T-helper 2 cell (primary cell): ENCODE data around the gene ACER3.
"Not testable (repeated sequence)": the region's sequence is repeated elsewhere in the genome, so short reads cannot be mapped to it uniquely, and the experiment has no call there.

Source experiments
- DNase-seq, 5 experiments: peaks; one replicate each; pipeline versions ENCODE4 v3.0.0 to v3.0.0-alpha.2; 2012 to 2022

The ACER3 gene

DNA sequence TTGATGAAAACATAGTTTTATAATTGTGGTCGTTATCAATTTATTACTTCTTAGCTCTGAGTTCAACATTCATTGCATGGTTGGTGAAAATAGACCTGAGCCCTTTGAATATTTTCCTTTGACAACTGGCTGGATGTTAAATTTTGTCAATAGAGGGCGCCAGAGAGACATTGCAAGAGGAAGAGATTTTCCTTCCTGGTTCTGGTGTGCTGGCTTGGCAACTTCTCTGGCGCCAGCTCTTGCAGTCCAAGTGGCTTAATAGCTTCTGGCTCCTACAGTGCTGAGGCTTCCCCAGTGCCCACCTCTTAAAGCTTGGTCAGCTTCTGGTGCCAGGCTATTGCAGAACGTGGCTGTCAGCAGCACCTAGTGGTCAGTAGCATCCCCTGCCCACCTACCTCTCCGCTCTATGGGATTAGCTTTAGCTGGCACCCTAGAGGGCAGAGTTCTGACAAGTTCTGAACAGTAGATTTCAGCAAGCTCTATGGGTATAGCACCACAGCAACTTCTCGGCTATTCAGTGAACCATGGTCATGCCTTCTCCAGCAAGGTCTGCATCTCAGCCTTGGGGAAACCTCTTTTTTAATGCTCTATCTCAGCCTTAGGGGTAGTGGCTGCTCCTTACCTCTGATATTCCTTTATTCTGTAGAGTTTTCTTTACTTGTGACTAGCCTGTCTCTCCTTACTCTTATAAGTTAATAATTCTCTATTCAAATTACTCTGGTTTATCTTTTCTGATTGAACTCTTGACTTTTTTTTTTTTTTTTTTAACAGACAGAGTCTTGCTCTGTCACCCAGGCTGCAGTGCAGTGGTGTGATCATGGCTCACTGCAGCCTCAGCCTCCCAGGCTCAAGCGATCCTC, 59.4 kb downstream of the ACER3 start:
- DNase-seq = peak in 4 of 5 experiments; percentile 1 to 81 (median 41)

DNA sequence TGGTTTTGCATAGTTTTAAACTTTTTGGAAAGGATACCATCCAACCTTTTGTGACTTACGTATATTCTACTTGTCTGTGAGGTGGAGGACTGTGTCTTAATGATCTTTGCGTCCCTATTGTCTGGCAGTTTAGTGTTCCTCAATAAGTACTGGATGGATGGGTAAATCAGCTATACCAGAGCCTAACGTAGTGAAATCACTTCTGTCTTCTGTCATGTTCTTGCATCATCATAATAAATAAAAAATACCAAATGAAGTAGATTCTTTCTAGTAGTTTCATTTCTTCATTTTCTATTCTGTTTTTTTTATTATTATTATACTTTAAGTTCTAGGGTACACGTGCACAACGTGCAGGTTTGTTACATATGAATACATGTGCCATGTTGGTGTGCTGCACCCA, 66.4 kb downstream of the ACER3 start:
- DNase-seq = no peak

DNA sequence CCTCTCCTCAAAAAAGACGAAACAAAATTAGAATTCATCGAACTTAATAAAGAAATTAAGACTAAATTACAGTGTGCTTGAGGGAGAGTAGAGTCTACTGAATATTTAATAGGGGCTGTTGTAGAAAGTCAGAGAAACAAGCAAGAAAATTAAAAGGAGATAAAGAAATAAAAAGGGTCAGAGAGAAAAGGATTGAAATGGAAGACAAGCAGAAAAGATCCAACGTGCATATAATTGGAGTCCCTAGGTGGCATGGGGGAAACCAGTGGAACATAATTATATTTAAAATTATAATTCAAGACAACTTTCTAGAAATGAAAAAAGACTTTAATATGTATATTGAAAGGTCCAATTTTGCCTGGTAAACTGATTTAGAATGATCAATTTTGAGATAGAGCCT, 74.3 kb downstream of the ACER3 start:
- DNase-seq = no peak

DNA sequence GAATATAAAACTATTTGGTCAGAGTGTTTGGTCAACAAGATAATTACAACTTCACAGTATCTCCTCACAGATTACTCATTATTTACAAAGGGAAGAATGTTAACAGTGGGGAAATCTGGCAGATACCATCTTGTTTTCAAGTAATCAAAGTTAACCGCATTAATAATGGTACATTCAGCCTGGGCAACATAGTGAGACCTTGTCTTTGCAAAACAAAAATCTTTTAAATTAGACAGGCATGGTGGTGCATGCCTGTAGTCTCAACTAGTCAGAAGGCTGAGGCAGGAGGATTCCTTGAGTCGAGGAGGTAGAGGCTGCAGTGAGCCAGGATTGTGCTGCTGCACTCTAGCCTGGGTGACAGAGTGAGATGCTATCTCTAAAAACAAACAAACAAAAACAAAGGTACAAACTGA, 78.5 kb downstream of the ACER3 start:
- DNase-seq = no peak

DNA sequence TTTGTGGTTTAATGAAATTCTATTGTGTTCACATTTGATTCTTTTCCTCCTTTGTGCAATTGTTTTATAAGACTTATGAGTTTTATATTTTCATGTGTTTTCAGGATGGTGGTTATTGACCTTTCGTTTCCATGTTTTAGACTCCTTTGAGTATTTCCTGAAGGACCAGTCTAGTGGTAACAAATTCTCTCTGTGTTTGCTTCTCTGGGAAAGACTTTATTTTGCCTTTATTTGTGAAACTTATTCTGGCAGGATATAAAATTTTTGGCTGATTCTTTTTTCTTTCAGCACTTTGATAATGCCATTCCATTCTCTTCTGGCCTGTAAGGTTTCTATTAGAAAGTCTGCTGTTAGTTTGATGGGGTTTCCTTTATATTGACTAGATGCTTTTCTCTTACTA, 83.5 kb downstream of the ACER3 start:
- DNase-seq = no peak

DNA sequence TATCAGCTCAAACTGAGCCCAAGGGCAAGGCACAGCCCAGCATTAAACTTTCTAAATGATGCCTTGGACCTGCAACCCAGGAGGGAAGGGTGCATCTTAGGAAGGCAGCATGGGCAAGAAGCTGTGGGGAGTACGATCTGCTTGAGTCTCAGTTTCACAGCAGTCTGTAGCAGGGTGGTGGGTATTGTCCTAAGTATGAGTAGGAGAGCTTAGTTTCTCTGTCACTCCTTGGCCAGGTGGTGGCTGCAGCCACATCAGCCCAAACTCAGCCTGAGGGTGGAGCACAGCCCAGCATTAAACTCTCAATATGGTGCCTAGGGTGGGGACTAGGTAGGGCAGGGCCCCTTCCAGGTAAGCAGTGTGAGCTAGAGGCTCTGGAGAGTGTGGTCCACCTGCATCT, 85.5 kb downstream of the ACER3 start:
- DNase-seq = no peak

DNA sequence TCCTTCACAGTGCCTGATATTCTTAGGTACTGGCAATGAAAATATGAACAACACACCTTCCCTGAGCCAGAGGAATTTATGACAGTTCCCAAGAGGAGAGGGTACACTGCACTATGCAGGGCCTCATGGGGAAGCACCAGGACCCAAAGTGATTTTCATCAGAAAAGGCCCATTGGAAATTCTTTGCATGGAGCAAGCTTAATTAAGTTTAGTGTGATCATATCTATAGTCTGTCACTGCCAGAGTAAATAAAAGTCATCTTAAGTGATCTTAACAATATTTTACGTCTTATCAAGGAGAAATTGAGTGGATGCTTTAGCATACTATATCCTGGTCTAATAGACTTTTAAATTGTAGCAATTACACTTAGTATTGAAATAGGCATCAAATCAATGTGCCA, 86.5 kb downstream of the ACER3 start:
- no peak for DNase-seq

DNA sequence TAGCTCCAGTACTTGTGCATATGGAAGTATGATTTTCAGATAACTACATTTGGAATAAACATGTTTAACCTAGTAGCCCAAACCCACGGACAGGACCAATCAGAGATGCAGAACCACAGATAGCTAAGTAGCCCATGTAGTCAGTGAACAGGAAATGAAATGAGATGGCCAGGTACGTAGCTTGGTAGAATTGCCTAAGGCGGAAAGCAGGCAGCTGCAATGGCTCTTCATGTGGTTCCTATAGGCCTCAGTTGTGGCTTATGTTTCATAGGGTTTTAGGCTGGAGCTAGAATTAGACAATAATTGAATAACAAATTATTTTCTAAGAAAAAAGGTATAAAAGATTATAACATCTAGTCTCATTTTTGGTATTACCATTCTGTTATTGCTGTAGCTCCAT, 87.1 kb downstream of the ACER3 start:
- no peak for DNase-seq

DNA sequence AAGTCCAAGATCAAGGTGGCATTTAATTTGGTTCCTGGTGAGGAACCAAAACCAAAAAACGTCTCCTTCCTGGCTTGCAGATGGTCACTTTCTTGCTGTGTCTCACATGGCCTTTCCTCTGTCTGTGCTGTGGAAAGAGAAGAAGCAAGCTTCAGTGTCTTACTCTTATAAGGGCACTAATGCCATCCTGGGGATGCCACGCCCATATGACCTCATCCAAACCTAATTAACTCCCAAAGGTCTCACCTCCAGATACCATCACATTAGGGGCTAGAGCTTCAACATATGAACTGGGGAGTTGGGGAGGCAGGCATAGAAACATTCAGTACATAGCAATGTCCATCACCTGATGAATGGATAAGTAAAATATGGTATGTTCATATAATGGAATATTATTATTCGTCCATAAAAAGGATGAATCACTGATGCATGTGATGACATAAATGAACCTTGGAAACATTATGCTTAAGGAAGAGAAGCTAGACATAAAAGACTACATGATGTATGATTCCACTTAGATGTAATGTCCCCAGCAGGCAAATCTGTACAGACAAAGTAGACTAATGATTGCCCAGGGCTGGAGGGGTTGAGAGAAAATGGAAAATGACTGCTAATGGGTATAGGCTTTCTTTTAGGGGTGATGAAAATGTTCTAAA, 94.9 kb downstream of the ACER3 start:
- no peak for DNase-seq

DNA sequence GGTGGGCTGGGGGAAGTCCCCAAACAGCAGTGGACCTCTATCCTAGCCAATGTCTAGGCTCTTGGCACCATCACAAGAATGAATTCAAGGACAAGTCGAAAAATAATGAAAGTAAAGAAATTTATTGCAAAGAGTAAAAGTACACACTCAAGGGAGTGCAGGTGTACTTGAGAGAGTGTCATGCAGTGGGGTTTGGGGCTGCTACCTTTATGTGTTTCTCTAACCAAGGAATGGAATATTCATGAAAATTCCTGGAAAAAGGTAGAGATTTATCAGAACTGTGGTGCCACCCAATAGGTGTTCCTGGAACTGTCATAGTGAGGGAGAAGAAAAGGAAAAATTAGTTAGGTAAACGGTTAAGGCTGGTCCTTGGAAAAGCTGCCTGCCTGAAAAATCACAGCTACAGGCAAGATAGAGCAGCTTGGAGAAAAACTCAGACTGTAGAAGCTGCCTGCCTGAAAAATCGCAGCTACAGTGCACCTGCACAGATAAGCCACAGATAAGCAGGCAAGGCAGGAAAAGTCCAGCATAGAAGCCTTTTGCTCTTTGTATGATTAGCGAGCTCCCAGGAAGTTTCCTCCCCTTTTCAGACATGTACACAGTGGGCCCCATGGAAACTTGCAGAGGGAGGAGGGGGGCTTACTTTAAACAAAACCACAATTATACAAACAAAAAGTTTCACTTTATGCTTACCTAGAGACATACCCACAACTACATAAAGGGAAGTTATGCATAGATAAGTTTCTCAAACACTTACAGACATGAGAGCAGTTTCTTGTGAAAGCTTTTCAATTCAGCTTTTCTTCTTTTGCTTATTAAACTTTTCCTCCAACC, 102.1 kb downstream of the ACER3 start:
- DNase-seq = peak in 1 of 5 experiments; percentile 62

DNA sequence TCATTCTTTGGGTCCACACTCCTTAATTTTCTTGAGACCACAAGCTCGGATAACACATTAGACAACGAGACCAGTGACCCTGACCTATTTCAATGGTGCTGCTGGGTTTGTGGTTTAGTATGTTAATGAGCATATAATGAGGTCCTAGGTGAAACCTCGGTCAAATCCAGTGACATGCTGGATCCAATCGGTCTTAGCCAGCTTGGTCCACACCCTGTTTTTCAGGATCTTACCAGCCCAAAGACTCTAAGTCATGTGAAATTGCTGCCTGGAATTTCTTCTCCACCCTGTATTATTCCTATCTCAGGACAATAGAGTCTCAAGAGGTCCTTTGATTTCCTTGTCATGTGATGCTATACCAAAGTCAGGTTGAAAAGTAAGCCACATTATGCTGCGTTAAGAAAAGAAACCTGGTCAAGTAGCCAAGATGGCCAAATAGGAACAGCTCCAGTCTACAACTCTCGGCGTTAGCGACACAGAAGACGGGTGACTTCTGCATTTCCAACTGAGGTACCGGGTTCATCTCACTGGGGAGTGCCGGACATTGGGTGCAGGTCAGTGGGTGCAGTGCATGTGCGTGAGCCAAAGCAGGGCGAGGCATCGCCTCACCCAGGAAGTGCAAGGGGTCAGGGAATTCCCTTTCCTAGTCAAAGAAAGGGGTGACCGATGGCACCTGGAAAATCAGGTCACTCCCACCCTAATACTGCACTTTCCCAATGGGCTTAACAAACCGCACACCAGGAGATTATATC, 102.9 kb downstream of the ACER3 start:
- not testable (repeated sequence) for DNase-seq

DNA sequence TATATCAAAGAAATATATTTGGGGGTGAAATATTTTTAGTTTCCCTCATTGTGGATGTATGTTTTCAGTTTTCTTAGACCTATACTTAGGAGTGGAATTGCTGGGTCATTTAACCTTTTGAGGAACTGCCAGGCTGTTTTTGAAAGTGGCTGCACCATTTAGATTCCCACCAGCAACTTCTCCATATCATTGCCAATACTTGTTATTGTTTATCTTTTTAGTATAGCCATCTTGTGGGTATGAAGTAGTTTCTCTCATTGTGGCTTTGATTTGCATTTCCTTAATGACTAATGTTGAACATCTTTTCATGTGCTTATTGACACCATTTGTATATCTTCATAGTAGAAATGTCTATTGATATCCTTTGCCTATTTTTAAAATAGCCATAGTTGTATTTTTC, 111.3 kb downstream of the ACER3 start:
- no peak for DNase-seq

DNA sequence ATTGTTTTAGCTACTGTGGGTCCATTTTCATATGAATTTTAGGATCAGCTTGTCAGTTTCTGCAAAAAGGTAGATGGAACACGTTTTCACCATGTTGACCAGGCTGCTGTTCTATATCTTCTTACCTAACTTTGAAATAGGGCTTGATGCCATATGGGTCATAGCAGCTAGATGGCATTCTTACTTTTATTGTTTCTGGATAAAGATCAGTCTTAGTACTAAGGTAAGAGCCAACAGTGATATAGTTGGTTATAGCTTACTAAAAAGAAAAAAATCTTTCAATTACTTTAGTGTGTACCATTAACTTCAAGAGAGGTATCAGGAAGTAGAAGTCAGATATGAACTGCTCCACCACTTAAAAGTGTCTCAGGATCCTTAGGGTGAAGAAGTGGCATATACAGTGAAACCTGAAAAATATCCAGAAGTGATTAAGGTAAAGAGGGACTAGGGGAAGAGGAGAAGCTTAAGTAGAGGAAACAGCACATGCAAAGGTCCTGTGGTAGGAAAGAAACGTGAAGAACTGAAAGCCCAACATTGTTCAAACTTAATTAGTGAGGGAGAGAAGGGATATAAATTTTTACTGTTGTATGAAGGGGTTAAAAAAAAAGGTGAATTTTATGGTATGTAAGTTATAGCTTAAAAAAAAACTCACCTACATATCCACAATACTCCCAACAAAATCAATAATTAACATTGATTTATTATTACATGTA, 113.6 kb downstream of the ACER3 start:
- DNase-seq = no peak

DNA sequence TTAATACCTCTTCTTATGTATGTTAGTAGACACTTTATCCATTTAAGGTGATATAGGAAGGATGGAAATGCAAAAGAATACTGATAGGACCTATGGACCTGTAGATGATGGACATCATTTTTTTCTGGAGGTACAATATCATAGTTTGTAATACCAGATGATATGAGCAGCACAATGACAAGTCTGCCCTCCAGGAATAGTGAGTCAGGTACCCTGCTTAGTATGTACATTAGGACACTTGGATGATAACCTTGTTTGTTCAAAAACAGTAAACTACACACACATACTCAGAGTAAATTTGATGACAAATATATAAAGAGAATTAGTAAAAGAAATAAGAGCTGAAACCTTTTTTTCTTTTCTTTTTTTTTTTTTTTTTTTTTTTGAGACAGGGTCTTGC, 114.8 kb downstream of the ACER3 start:
- no peak for DNase-seq

DNA sequence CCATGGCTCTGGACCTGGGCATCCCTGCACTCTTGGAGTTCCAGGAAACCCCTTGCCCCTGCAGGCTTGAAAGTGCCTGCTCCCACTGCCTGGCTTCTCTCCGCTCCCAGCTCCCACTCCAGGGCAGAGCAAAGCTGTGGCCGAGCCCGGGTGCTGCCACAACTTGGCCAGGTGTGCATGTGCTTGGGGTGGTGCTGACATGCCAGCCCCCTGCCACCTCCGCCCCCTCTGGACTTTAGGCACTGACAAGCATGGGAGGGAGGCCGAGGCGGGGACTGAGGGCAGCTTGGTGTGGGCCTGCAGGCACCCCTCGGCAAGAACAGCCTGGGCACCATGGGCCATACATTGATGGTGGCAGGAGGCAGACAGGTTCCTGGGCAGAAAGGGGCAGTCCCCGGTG, 117.1 kb downstream of the ACER3 start:
- no peak for DNase-seq

DNA sequence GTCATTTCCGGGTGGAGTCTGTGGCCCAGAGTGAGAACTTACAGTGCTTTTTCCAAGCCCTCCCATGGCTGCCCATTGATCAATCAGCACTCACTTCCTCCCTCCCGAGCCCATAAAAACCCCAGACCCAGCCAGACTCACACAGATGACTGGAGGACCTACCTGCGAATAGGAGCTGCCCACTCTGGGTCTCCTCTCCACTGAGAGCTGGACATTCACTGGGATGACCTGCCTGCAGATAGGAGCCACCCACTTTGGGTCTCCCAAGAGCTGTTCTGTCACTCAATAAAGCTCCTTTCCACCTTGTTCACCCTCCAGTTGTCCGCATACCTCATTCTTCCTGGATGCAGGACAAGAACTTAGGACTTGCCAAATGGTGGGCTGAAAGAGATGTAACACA, 117.5 kb downstream of the ACER3 start:
- no peak for DNase-seq

DNA sequence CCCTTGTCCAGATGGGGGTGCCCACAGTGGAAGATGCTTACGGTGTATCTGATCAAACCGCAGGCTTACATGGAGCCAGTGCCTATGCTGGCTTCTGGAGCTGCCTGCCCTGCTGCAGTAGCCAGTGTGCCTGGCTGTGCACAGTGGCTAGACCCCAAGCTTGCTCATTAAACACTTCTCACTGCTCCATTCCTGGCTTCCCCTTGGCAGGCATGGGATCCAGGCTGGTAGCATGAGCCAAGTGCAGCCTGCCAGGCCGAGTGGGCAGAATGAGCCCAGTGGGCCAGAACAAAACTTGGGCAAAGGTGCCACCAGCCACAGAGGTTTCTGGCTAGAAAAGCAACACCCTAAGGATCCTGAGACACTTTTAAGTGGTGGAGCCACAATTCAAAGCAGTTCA, 118.1 kb downstream of the ACER3 start:
- DNase-seq = no peak

DNA sequence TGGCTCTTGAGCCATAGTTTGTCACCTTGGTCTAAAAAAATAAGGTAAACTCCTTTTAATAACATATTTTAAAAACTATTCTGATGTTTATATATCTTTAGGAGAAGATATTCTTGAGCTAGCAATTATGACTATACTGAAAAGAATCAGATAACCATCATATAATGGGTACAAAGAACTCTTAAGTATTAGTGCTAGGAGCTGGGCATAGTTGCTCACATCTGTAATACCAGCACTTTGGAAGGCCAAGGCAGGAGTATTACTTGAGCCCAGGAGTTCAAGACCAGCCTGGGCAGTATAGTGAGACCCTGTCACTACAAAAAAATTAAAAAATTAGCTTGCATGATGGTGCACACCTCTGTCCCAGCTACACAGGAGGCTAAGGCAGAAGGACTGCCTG, 119.5 kb downstream of the ACER3 start:
- DNase-seq = no peak

DNA sequence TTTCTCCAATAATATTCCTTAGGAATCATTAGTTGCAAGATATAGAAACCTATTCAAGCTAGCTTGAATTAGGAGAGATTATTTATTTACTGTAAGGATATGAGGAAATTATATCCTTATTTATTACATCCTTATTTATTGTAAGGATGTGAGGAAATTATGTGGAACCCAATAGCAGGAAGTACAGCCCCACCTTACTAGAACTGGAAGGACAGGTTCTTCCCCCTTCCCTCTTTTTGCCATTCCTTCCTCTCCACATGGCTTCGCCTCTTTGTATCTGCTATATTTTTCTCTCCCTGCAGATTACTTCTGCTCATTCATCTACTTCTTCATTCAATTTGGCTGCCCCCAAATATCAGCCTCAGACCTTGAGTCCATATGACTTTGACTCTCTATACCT, 124.0 kb downstream of the ACER3 start:
- DNase-seq = no peak

DNA sequence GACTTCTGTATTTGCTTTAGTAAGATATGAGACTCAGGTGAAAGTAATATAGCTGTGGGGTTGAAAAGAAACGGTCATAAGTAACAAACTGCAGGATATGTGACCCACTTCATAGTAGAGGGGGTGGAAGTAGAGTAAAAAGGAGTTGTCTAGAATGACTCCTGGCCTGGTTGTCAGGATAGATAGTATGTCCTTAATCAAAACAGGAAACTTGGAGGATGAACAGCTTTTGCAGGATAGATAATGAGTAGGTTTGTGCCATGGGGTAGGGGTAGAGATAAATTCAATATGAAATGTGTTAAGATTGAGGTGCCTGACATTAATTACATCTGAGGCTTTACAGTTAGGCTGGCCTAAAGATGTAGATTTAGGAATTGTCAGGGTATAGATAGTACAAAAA, 126.5 kb downstream of the ACER3 start:
- DNase-seq = no peak

DNA sequence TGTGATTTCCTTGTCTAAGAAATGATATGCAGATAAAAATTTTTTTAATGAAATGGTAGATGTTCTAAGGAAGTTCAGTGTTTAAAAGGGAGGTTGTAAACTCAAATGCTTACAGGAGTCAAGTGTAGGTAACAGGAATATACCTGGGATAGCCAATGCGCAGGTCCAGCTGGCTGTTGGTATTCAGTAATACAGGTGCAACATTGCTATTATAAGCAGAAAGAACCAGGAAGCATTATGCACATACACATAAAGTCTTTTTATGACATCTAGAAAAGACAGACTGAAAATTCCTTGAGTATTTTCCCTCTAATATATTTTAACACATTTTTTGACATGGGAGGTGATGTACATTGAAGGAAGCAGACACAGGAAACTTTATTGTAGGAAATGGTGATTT, 129.9 kb downstream of the ACER3 start:
- DNase-seq = no peak

DNA sequence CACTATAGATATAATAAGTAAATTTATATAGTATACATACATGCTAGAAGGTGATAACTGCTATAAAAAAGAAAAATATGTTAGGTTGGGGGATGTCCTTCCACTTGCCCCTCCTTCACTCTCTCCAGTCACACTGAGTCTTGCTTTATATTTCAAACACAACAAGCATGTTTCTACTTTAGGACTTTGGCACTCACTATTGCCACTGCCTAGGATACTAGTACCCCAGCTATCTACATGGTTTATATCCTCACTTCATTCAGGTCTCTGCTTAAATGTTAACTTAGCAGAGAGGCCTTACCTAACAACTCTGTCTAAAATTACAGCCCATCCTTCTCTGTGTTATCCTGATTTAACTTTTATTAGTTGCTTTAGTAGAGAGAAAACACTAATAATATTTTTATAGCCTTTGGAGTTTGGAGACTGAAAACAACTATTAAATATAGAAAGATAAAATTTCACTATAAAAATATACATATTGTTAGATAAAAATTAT, 134.4 kb downstream of the ACER3 start:
- no peak for DNase-seq
